Fibroblast of mammary gland (primary cell): Measurements from ENCODE around the gene LRP11.

ENCODE experiments used
- DNase-seq: peaks from one replicate; pipeline ENCODE4 v3.0.0-alpha.2; 2010; ENCODE audit warnings: low read depth
- H3K4me3 ChIP-seq: 2 replicates; pipeline ENCODE4 v1.5.1; 2011; ENCODE audit warnings: low read depth, mild to moderate bottlenecking, low read length, moderate library complexity; ENCODE audit not compliant: control insufficient read depth
- TF ChIP-seq, protein P1 (sequence below): conservative IDR thresholded peaks from 2 replicates; pipeline ENCODE4 v1.5.1; 2011; ENCODE audit warnings: low read depth, low read length, inconsistent platforms; ENCODE audit not compliant: control insufficient read depth, insufficient read depth

LRP11 gene

DNA sequence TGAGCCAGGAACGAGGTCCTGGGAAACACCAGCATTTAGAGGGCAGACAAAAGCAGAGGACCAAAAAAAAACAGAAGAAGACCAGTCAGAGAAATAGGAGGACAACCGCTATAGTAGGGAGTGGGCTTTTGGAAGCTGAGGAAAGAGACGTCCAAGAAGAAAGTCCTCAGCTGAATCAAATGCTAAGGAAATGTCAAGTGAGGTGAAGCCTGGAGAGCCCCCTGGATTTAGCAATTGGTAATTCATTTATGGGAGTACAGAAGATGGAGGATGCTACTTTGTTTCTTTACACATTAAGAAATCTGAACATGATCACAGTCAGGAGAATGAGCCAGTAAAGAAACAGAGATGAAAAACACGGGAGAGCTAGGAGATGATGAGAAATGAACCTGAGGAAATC lies 41.1 kb downstream of the LRP11 start:
- TF ChIP-seq, protein P1, sequence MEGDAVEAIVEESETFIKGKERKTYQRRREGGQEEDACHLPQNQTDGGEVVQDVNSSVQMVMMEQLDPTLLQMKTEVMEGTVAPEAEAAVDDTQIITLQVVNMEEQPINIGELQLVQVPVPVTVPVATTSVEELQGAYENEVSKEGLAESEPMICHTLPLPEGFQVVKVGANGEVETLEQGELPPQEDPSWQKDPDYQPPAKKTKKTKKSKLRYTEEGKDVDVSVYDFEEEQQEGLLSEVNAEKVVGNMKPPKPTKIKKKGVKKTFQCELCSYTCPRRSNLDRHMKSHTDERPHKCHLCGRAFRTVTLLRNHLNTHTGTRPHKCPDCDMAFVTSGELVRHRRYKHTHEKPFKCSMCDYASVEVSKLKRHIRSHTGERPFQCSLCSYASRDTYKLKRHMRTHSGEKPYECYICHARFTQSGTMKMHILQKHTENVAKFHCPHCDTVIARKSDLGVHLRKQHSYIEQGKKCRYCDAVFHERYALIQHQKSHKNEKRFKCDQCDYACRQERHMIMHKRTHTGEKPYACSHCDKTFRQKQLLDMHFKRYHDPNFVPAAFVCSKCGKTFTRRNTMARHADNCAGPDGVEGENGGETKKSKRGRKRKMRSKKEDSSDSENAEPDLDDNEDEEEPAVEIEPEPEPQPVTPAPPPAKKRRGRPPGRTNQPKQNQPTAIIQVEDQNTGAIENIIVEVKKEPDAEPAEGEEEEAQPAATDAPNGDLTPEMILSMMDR: peak; percentile 12
- H3K4me3 ChIP-seq: no peak overlapping the region
- DNase-seq: no peak

DNA sequence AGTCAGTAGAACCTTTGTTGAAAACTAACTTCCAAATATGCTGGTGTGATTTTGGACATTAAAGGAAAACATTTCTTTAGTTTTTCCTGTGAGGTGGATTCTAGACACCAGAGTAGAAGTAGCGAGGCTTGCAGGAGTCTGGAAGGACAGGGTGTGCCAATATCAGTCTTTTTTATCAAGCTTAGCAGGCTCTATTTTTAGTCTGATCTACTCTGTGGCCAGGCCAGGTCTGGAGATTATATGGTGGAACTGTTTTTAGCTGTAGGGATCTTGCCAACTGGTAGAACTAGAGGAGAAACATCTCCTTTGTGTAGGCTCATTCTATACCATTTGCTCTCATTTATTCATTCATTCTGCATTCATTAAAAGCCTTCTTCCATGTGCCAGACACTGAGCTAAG lies 42.7 kb downstream of the LRP11 start:
- DNase-seq: no peak
- H3K4me3 ChIP-seq: no peak overlapping the region
- TF ChIP-seq, protein P1: no peak

DNA sequence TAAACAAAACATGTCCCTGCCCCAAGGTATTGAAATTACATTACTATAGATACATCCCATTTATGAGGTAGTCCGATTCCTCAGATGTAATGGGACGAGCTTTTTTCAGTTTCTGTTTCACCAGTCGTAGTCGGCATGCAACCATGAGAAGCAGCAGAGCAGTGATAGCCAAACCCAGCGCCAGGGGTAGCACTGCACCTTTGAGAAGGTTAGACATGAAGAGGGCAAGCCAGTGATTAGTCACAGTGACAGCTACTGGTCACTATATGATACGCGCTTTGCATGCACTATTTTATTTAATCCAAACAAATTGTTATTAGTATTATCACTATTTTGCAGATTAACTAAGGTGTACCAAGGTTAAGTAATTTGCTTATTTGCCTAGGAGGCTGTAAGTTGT lies 43.7 kb downstream of the LRP11 start:
- H3K4me3 ChIP-seq: no peak overlapping the region
- no peak for DNase-seq

DNA sequence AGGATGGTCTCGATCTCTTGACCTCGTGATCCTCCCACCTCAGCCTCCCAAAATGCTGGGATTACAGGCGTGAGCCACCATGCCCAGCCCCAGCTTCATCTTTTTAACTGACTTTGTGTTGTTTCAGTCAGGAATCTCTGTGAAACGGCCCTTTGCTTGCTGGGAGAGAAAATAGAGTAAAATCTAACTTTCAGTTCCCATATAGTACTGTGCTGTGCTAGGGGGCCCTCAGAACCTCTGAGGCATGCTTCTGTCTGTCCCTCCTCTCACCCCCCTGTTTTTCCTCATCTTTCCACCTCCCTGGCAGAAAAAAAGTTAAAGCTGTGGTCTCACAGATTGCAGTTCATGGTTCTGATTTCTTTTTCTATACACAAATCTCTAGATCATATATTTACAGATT lies 48.4 kb downstream of the LRP11 start:
- DNase-seq: no peak
- TF ChIP-seq, protein P1: no peak
- no peak overlapping the region for H3K4me3 ChIP-seq

More for the DNA sequence above, 43.7 kb downstream of the LRP11 start:
- TF ChIP-seq, protein P1: no peak

DNA sequence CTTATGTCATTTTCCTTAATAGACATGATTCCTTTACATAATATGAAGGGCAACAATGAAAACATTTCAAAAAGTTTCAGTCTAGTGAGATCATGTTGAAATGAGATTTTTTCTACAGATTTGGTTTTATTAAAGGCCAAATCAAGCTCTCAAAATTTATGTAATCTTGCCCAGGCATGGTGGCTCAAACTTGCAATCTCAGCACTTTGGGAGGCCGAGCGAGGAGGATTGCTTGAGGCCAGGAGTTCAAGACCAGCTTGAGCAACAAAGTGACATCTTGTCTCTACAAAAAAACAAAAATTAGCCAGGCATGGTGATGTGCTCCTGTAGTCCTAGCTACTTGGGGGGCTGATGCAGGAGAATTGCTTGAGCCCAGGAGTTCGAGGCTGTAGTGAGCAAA lies 50.8 kb downstream of the LRP11 start:
- no peak overlapping the region for H3K4me3 ChIP-seq
- TF ChIP-seq, protein P1: no peak
- no peak for DNase-seq

DNA sequence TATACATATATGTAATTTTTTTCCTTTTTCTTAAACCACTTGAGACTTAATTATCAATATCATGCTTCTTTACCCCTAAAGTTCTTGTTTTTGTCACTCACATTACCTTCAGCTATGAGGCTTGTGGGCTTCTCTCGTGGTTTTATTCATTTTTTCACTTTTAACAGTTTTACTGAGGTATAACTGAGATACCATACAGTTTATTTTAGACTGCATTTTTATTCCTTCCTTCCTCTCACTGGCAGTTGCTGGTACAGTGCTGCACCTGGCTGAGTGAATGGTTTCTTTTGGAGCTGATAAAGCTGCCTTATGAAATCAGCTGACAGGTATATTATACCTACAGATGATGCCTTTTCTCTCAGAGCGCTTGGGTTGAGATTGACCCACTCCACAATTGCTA lies 54.4 kb downstream of the LRP11 start:
- TF ChIP-seq, protein P1: no peak
- no peak overlapping the region for H3K4me3 ChIP-seq
- DNase-seq: no peak

DNA sequence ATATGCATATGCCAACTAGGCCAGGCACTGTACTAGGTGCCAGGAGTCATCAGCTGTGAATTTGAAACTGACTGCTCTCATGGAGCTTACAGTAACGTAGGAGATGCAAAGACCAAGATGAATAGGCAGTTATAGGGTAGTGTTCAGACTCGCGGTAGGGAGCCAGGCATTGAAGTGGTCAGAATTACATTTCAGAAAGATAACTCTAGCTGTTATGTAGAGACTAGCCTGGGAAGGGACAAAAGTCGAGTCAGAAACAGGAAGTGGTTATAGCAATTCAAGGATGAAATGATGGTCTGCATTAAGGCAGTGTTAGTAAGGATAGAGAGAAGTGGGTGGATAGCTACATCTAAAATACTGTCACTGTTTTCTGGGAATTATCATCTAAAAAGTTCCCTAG lies 58.0 kb downstream of the LRP11 start:
- TF ChIP-seq, protein P1: no peak
- no peak overlapping the region for H3K4me3 ChIP-seq
- no peak for DNase-seq
